ENCODE results near the gene HEATR5B.

DNA sequence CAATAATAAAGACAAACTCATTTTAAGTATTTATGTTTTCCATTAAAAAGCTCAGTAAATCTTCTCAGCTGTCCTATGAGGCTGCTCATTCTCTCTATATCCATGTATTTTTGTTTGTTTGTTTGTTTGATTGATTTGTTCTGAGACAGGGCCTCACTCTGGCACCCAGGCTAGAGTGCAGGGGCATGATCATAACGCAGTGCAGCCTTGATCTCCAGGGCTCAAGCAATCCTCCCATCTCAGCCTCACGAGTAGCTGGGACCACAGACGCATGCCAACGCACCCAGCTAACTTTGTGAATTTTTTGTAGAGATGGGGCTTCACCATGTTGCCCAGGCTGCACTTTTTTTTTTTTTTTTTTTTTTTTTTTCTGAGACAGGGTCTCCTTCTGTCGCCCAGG, 123.4 kb downstream of the HEATR5B start:
- no peak for TF ChIP-seq EZH2 (IDR thresholded peaks at IDR 0.05; ENCODE audit: low read length, missing control alignments)
- TF ChIP-seq, protein P1, sequence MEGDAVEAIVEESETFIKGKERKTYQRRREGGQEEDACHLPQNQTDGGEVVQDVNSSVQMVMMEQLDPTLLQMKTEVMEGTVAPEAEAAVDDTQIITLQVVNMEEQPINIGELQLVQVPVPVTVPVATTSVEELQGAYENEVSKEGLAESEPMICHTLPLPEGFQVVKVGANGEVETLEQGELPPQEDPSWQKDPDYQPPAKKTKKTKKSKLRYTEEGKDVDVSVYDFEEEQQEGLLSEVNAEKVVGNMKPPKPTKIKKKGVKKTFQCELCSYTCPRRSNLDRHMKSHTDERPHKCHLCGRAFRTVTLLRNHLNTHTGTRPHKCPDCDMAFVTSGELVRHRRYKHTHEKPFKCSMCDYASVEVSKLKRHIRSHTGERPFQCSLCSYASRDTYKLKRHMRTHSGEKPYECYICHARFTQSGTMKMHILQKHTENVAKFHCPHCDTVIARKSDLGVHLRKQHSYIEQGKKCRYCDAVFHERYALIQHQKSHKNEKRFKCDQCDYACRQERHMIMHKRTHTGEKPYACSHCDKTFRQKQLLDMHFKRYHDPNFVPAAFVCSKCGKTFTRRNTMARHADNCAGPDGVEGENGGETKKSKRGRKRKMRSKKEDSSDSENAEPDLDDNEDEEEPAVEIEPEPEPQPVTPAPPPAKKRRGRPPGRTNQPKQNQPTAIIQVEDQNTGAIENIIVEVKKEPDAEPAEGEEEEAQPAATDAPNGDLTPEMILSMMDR (conservative IDR thresholded peaks at IDR 0.05 in 1 of 2, IDR thresholded peaks at IDR 0.05 in 1 of 2; ENCODE audit: low read depth in 1 of 2, low read length in 2 of 2), result no peak
